NCI-H1048 (cell line): ENCODE data around the gene PCNX3.
"Not testable (repeated sequence)": the region's sequence is repeated elsewhere in the genome, so short reads cannot be mapped to it uniquely, and the experiment has no call there.

Source experiments
- DNase-seq: peaks from one replicate; lab custom pipeline; 2025; lab: John Stamatoyannopoulos, UW

Gene PCNX3

DNA sequence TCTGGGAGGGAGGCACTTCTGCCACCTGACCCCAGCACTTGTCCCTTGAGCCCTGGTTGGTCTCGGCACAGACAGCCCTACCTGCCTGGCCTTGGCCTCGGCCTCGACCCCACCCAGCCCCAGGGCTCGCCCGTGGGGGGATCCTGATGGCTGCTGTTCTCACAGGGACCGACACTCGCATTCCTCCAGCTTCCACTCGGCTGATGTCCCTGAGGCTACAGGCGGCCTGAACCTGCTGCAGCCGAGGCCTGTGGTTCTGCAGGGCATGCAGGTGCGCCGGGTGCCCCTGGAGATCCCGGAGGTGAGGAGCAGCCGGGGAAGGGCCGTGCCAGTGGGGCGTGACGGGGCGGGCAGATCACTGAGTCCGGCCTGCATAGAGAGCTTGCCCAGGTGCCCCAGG, 5.1 kb downstream of the PCNX3 start:
- no peak for DNase-seq

DNA sequence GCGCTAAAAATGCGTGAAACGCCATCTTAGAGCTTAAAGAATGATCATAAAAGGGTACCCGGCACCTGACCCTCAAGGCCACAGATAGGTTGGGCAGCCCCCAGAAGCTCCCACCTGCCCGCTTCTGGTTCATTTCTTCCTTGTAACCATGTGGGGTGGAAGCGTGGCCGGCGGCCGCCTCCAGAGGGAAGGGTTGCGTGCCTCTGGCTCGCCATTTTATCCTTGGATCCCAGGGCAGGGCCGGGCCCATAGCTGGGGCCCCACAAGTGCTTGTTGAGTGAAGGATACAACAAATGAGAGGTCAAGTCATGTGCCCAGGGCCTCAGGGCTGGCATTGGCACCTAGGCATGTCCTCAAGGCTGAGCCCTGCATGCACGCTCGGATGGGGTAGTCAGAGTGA, 5.9 kb downstream of the PCNX3 start:
- no peak for DNase-seq

DNA sequence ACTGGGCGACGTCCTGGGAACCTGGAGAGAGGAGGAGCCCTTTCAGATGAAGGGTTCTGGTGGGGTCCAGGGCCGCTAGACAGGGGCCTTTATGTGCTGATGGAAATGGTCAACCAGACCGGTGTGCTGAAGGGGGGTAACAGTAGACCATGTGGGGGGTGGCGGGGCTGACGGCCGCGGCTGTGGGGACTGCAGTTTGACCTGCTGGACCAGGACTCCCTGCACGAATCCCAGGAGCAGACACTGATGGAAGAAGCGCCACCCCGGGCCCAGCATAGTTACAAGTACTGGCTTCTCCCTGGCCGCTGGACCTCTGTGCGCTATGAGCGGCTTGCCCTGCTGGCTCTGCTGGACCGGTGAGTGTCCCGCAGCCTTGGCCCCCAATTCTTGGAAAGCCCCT, 6.4 kb downstream of the PCNX3 start:
- no peak for DNase-seq

DNA sequence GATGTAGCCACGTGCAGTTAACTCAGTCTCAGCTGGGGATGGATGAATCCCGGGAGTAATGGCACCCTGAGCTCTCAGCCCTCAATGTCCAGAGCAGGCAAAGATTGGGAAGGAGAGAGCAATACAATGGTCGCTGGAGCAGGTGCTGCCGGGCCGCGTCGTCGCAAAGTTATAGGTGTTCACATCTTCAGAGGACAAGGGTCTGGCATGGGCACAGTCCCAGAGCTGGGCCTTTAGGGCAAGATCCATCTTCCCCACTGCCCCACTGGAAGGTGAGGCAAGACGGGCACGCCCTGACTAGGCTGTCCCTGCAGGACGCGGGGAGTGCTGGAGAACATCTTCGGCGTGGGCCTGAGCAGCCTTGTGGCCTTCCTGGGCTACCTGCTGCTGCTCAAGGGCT, 7.6 kb downstream of the PCNX3 start:
- no peak for DNase-seq

DNA sequence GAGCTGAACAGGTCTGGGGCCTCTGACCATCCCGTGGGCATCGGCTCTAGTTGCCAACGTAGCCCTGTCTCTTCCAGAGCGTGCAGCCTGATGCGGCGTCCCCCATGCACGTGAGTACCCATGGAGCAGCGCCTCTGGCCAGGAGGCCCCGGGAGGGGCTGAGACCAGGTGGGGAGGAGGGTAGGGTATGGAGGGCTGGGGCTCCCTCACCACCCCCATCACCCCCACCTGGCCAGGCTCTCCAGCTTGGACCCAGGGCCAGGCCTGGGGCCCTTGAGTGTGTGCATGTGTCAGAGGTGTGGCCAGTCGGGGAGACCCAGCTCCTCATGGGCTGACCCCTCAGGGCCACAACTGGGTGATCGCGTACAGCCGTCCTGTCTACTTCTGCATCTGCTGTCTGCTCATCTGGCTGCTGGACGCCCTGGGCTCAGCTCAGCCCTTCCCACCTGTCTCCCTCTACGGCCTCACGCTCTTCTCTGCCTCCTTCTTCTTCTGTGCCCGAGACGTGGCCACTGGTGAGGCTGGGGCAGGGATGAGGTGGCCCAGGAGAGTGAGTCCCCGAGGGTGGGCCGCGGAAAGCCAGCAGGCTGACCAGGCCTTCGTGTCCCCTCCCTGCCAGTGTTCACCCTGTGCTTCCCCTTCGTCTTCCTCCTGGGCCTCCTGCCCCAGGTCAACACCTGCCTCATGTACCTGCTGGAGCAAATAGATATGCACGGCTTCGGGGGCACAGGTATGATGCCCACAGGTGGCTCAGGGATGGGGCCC, 8.5 kb downstream of the PCNX3 start:
- no peak for DNase-seq

DNA sequence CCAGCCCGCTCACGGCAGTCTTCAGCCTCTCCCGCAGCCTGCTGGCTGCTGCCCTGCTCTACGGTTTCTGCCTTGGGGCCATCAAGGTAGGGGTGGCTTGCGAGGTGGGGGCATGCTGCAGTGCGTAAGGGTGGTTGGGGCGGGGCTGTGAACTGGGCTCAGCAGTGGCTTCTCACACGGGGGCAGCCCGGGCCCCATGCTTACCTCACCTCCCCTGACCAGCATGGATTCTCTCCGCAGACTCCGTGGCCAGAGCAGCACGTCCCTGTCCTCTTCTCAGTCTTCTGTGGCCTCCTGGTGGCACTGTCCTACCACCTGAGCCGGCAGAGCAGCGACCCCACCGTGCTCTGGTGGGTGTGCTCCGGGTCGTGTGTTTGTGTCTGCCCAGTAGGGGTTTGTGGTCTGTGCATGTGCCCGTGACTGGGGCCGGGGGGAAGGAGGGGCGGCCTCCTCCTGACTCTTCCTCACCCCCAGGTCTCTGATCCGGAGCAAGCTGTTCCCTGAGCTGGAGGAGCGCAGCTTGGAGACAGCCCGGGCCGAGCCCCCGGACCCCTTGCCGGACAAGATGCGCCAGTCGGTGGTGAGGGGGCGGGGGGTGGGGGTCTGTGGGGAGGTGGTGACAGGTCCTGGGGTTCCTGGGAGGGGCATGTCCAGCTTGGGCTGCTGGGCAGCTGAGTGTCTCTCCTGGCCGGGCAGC, 9.5 kb downstream of the PCNX3 start:
- DNase-seq: no peak

DNA sequence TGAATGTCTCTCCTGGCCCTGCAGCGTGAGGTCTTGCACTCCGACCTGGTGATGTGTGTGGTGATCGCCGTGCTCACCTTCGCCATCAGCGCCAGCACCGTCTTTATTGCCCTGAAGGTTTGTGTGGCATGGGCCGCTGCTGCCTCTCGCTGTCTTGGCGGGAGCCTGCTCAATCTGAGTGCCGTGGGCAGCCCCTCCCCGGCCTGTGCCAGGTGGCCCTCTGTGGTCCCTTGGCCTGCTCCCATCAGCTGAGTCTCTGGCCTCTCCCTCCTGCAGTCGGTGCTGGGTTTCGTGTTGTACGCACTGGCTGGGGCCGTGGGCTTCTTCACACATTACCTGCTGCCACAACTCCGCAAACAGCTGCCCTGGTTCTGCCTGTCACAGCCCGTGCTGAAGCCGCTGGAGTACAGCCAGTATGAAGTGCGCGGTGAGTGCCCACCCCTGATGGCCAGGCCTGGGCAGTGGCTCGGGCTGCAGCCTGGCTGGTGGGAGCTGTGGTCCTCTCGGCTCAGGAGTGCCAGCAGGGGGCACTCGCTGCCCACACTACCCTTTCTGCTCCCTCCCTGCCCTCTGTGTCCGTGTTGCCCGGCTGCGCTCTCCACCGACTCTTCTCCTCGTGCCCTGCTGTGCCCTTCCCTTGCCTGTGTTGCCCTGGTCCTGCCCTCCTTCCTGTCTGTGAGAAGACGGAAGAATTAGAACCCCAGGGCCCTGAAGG, 10.2 kb downstream of the PCNX3 start:
- no peak for DNase-seq

DNA sequence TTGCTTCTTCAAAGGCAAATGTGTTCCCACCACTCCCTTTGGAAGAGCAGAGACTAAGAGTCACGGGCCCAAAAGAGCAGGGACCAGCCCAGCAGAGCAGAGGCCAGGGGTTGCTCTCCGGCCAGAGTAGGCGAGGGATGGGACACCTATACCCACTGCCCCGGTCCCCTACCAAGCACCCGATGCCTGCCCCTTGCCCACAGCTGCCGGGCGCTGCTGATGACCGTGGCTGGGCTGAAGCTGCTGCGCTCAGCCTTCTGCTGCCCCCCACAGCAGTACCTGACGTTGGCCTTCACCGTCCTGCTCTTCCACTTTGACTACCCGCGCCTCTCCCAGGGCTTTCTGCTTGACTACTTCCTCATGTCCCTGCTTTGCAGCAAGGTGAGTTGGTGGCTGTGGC, 11.6 kb downstream of the PCNX3 start:
- DNase-seq: no peak

DNA sequence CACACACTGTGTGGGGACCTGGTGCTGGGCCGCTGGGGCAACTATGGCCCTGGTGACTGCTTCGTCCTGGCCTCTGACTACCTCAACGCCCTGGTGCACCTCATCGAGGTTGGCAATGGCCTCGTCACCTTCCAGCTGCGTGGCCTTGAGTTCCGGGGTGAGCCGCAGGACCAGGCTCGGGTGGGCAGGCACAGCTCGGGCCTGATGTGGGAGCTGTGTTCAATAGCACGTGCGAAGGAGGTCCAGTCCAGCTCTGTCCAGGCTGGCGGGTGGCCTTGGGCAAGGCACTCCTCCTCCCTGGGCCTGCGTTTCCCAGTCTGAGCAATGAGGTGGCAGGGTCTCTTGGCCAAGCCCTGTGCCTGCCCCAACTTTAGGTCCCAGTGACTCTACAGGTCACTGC, 14.0 kb downstream of the PCNX3 start:
- DNase-seq: no peak

DNA sequence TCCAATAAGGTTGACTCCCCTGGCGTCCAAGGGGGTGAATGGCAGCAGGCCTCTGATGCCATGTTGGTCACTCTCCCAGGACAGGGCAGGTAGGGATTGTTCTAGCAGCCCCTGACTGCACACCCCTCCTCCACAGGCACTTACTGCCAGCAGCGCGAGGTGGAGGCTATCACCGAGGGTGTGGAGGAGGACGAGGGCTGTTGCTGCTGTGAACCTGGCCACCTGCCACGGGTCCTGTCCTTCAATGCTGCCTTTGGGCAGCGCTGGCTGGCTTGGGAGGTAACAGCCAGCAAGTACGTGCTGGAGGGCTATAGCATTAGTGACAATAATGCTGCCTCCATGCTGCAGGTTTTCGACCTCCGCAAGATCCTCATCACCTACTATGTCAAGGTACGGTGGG, 14.6 kb downstream of the PCNX3 start:
- no peak for DNase-seq

DNA sequence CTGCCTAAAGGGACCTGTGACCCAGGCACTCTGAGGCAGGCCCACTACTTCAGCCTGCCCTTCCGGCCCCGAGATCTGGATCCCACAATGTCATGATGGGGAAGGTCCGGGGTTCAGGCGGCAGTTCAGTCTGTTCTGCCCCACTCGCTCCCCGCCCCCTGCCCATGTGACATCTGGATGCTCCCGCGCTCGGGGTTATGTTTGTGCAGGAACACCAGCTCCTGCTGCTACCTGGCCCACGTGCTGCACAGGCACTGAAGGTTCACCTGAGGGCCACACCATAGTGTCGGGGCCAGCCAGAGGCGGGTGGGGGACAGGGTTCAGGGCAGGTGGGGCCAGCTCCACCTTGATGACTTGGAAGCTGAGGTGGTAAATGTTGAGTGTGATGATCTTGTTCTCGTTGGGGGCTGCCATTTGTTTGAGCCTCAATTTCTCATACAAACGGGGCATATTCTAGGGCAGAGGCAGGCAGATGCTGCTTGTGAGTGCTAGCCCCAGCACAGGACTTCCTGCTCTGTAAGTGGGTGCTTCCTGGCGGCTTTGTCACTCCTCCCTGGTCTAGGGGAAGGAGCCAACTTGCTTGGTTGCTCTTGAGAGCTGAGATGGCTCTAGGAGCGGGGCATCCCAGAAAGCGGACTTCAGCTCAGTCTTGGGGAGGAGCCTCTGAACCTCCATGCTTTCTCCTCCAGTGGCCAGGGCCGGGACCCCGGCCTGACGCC, 18.0 kb downstream of the PCNX3 start:
- DNase-seq: no peak

DNA sequence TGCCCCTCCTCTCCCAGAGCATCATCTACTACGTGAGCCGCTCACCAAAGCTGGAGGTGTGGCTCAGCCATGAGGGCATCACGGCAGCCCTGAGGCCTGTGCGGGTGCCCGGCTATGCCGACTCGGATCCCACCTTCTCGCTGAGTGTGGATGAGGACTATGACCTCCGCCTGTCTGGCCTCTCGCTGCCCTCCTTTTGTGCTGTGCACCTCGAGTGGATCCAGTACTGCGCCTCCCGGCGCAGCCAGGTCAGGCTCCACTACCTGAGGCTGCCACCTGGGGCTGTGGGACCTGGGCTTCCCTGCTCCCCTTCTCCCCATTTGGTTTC, 18.5 kb downstream of the PCNX3 start:
- no peak for DNase-seq

DNA sequence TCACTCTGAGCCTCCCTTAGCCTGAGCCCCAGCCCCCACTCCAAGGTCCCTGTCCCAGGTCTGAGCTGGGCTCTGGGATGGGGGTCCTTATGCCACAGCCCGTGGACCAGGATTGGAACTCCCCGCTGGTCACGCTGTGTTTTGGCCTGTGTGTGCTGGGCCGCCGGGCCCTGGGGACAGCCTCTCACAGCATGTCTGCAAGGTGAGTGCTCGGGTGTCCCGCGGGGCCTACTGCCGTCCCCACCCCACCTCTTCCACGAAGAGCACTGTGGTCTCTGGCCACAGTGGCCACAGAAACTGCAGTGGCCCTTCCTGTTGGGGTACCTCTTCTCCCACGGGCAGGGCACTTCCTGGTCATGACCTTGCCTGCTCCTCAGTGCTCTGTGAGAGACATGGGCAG, 18.9 kb downstream of the PCNX3 start:
- DNase-seq: no peak

DNA sequence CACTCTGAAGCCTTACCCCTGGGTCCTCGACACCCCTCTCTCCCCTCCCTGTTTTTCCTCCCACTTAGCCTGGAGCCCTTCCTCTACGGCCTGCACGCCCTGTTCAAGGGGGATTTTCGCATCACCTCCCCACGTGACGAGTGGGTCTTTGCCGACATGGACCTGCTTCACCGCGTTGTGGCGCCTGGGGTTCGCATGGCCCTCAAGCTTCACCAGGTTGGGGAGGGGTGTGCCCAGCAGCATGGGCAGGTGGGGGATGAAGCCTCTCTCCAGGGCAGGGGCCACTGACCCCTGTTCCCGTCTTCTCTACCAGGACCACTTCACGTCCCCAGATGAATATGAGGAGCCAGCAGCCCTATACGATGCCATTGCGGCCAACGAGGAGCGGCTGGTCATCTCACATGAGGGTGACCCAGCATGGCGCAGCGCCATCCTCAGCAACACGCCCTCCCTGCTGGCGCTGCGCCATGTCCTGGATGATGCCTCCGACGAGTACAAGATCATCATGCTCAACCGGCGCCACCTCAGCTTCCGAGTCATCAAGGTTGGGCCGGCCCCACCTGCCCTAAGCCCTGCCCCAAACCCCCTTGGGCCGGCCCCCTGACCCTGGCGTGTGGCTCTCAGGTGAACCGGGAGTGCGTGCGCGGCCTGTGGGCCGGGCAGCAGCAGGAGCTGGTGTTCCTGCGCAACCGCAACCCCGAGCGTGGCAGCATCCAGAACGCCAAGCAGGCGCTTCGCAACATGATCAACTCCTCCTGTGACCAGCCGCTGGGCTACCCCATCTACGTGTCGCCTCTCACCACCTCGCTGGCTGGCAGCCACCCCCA, 19.5 kb downstream of the PCNX3 start:
- no peak for DNase-seq

DNA sequence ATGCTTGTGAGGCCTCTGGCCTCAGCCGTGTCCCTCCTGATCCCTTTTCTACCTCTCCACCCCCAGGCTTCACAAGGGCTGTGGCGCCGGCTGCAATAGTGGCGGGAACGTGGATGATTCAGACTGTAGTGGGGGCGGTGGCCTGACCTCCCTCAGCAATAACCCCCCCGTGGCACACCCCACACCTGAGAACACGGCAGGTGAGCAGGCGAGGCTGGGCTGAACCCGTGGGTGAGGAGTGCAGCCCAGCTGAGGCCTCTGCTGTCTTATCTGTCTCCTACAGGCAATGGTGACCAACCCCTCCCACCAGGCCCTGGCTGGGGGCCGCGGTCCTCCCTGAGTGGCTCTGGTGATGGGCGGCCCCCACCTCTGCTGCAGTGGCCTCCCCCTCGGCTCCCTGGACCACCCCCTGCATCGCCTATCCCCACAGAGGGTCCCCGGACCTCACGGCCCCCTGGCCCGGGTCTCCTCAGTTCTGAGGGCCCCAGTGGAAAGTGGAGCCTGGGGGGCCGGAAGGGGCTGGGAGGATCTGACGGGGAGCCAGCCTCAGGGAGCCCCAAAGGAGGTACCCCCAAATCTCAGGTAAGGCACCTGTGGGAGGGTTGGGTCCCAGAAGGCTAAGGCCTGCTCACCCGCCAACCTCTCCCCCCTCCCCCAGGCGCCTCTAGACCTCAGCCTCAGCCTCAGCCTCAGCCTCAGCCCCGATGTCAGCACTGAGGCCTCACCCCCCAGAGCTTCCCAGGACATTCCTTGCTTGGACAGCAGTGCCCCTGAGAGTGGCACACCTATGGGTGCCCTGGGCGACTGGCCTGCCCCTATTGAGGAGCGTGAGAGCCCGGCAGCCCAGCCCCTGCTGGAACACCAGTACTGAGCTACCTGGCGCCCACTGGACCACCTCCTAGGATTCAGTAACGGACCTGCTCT, 20.8 kb downstream of the PCNX3 start:
- DNase-seq: no peak

DNA sequence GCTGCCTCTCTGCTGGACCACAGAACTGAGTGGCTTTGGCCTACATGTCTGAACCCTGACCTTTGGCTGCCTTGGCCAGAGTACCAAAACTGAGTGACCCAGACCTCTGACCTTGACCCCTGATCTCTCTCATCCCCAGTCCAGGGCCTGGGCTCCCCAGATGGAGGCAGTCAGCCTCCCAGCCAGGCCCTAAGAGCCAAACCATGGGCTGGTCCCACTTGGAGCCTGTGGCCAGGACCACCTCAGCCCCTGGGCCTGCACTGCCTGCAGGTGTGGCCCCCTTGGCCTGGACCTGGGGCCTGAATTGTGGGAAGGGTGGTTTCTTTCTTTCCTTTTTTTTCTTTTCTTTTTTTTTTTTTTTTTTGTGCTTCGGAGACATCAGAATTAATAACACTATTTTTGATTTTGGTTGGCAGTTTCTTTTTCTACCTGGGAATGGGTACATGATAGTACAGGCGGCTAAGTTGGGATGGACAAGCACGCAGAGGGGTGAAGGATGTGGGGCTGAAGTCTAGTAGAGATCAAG, 21.5 kb downstream of the PCNX3 start:
- DNase-seq: no peak

DNA sequence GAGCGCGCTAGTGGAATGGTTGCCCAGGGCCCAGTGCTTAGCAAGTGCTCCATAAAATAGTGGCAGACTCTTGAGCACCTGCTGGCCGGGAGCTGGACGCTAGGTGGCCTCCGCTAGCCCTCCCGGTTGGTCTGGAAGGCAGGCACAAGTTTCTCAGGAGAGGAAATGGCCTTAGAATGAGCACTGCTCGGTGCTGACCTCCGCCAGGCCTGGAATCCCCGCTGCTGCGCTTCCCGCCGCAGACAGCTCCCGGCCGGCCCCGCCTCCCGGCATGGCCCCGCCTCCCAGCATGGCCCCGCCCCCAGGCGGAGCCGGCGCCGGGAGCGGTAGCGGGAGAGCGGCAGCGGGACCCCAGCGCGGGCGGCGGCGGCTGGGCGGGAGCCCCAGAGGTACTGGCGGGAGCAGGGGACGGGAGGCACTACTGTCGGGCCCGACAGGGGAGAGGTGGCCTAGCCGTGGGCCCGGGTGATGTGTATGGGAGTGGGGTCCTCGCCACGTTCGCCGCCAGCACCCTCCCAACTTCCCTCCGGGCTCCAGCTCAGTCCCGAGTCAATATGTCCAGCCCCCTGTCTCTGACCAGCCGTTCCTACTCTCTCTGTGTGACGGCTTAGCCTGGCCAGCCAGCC, 22.3 kb downstream of the PCNX3 start, which contains the start of gene SIPA1:
Gene SIPA1 (plus strand): TSS at position 308 of the 626 bp plus-strand sequence. CDS start 2,821 bp downstream, outside the sequence.
- peak; percentile 41 for DNase-seq

DNA sequence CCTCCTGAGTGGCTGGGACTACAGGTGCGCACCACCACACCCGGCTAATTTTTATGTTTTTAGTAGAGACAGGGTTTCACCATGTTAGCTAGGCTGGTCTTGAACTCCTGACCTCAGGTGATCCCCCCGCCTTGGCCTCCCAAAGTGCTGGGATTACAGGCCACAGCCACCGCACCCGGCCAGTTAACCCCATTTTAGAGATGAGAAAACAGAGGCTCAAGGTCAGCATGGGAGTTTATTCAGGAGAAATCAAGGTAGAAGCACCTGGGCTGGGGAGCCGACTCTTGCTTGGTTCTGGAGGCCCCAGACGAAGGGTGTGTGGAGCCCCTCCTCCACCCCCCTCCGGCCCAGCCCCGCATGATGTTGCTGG, 23.6 kb downstream of the PCNX3 start:
- DNase-seq: not testable (repeated sequence)

DNA sequence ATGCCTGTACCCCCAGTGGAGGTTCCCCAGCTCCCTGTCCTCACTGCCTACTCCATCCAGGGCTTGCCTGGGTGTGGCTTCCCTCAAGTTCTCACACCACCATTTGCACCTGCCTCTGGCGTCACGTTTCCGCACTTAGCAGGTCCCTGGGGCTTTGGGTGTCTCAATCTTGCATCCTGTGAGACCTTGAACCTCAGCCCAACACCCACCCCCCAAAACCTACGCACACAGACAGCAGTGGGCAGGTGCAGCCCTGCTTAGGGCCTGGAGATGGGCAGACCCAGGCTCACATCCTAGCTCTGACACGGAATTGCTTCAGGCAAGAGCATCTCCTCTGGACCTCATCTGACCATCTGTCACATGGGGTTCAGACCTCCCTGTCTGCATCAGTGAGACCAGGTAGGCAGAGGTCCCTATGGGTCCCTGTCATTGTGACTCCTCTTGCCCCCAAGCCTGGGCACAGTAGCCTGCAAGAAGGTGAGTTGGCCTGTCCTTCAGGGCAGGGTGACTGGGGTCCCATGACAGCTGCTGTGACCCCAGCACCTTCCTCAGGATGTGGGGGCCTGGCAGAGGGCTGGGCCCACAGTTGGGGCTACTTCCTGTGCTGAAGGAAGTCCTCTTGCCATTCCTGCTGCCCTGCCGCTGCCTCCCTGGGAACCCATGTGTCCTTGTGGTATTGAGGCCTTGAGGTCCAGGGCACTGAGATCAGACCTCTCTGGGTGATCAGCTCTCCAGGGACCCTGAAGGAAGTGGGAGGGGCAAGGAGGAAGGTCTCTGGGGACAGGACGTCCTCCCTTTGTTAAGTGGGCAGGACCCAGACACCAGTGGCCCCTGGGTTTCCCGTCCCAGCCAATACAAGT, 24.3 kb downstream of the PCNX3 start:
- no peak for DNase-seq
